Measurements from ENCODE around the gene CHST8.
"Not testable (repeated sequence)": the region's sequence is repeated elsewhere in the genome, so short reads cannot be mapped to it uniquely, and the experiment has no call there.

Gene CHST8, protein sequence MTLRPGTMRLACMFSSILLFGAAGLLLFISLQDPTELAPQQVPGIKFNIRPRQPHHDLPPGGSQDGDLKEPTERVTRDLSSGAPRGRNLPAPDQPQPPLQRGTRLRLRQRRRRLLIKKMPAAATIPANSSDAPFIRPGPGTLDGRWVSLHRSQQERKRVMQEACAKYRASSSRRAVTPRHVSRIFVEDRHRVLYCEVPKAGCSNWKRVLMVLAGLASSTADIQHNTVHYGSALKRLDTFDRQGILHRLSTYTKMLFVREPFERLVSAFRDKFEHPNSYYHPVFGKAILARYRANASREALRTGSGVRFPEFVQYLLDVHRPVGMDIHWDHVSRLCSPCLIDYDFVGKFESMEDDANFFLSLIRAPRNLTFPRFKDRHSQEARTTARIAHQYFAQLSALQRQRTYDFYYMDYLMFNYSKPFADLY

DNA sequence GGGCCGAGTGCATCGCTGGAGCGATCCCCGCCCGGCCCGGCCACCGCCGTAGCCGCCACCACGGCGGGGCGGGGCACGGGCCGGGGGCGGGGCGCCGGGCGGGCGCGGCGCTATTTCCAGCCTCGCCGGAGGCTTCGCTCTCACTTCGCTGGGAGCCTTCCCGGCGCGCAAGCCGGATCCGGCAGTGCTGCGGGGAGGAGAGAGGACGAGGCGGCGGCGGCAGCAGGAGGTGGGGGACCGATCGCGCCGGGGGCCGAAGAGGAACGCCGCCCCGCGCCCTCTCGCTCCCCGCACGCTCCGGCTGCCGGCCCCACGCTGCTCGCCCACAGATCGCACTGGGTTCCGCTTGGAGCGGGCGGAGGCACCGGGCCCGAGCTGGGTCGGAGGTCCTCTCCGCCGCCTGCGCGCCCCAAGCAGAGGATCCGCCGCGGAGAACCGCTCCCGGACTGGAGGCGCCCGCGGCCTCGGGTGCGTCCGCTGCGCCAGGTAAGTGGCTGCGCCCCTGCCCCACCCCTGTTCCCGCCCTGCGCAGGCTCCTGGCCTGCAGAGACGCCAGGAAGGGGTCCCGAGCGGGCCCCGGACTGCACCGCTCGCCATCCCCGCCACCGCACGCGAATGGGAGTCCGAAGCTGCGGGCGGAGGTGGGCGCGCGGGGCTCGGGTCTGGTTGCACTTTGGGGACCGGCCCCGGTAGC lies at the start of gene CHST8:
Gene CHST8, plus strand, starts transcription at position 143 of the 694 bp plus-strand sequence. CDS start 67,309 bp downstream, outside the sequence.
- no peak for DNase-seq (ENCODE audit: low read depth in 2 of 2)

DNA sequence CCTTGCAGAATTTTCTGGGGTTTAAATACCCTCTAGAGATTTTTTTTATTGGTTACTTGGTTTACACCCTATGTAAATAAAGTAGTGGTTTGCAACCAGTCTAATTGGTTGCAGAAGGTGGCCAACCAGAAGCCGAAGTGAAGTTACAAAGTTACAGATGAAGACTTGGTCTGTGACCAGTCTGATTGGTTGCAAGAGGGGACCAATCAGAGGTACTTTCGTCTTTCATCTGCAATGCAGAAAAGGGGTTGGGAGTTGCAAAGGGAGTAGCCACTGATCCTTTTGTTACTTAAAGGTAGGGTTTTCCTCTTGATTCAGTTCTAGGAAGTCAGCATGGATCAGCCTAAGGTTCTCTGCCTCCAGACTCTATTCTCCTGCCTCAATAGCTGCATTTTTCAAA lies 48.8 kb upstream of the CHST8 start:
- no peak for DNase-seq (ENCODE audit: low read depth in 2 of 2)

DNA sequence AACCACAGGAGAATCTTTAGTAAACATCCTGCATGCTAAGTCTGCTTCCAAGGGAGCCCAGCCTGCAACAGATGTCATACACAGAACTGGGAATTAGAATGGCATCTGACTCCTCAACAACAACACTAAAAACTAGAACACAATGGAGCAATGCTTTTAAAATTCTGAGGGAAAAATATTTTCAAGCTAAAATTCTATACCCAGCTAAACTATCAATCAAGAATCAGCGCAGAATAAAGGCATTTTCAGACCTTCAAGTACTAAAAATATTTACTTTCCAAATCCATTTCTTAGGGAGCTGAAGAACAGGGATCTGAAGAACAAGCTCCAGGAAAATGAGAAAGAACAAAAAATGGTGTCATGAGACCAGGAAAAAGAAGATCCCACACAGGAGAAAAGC lies 46.9 kb upstream of the CHST8 start:
- DNase-seq (ENCODE audit: low read depth in 2 of 2) = no peak

DNA sequence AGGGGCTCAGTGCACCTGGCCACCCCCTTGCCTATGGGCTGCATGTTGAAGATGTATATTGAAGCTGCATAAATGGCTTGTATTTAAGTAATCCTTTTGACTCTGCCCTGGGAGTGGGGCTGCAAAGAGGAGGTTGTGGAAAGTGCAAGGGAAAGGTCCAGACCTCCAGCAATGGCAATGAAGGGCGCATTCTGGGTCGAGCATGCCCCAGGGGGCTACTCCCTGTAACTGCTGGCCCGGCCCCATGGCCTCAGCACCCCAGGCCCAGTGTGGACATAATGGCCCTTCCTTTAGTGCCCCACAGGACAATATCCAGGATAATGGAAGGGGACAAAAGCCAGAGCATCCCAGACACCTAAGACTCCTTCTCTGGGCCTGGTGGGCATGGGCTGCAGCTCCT lies 43.1 kb upstream of the CHST8 start:
- DNase-seq (ENCODE audit: low read depth in 2 of 2) = no peak

DNA sequence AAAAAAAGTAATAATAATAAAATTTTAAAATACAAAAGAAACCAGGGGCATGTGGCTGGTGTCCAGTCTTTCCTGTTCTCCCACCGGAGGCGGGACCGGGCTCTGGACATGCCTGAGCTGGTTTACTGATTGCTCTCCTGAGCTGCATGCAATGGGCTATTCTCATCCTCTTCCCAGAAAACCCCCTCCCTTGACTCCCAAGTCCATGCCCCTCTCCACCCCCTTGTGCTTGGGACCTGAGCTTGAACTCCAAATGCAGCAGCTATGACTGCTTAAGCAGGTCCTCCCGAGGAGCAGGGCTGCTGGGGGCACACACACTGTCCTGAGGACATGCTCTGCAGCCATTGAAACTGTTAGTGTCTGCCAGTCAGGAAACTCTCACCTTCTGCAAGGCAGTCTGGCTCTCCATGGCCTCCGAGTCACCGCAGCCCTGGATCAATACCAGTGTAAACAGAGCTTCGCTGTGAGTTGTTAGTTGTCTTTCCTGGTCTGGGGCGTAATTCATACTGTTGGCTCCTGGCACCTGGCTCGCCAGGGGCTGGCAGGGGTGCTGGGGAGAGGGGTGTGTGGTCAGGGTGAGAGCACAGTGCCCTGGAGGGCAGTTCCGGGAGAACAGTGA lies 41.6 kb upstream of the CHST8 start:
- no peak for DNase-seq (ENCODE audit: low read depth in 2 of 2)

DNA sequence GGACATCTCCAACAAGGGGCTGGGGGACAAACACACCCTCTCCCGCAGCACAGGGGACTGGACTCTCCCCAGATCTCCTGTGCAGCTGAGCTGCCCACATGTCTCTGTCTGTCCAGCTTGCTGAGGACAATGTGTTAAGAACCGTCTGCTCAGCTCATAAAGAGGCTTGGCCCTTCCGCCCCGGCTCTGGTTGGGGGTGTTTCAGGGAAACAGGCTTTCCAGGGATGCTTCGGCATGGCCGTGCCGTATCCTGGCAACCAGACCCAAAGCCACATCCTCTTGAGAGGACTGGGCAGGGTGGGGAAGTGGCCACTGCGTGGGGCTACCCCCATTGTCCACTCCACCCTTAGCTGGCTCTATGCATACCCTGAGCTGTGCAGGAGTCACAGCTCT lies 41.1 kb upstream of the CHST8 start:
- DNase-seq (ENCODE audit: low read depth in 2 of 2) = no peak

DNA sequence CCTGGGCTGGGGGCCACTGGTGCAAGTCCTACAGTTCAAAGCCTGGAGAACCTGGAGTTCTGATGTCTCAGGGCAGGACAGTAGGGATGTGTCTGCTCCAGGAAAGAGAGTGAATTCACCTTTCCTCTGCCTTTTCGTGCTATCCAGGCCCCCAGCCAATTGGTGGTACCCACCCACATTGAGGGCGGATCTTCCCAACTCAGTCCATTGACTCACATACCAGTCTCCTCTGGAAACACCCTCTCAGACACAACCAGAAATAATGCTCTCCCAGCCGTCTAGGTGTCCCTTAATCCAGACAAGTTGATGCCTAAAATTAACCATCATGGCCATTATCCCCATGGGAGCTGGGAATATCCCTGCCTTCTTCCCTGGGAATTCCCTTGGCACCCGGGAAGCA lies 38.8 kb upstream of the CHST8 start:
- DNase-seq (ENCODE audit: low read depth in 2 of 2) = no peak

DNA sequence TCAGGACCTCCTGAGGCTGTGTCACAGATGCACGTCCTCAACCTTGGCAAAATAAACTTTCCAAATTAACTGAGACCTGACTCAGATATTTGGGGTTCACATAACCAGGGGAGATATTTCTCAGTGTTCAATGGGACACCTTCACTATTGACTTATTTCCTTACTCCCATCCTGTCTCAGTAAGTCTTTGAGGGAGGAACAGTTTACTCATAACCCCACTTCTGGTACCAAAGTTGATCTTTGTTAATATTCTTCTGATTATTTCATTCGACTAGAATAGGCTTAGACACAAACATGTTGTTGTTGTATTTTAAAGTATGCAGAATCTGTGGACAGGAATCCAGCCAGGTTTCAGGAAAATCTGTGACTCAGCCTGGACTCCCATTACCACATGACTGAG lies 34.6 kb upstream of the CHST8 start:
- no peak for DNase-seq (ENCODE audit: low read depth in 2 of 2)

DNA sequence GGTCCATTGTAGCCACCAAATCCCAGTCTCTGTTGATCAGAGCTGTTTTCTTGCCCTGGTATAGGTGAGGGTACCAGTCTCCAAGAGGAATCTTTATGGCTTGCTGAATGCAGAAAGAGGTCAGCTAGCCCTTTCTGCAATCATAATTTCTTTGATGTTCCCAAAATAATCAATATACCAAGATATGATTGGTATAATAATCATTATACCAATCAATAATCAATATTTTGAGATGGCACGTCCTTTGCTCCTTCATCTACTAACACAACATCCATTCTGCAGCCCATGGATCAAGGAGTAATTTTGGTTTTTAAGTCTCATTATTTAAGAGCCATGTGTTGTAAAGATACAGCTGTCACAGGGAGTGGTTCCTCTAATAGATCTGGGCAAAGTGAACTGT lies 31.5 kb upstream of the CHST8 start:
- DNase-seq (ENCODE audit: low read depth in 2 of 2) = no peak

DNA sequence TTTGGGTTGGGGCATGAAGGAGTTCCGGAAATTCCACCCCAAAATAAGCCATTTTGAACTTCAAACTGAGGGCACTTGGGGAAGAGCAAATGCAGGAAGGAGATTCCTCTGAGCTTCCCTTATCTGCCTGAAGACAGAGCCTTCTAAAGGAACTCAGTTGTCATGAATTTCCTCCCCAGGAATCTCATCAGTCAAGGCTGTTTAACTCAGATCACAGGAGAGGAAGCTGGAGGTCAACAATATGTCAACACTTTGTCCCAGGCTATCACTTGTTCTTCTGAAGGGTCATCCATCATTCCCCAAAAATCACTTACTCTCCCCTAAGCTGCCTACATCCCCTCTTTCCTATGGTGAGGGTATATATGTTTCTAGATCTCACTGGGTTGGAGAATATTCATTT lies 26.0 kb upstream of the CHST8 start:
- no peak for DNase-seq (ENCODE audit: low read depth in 2 of 2)

DNA sequence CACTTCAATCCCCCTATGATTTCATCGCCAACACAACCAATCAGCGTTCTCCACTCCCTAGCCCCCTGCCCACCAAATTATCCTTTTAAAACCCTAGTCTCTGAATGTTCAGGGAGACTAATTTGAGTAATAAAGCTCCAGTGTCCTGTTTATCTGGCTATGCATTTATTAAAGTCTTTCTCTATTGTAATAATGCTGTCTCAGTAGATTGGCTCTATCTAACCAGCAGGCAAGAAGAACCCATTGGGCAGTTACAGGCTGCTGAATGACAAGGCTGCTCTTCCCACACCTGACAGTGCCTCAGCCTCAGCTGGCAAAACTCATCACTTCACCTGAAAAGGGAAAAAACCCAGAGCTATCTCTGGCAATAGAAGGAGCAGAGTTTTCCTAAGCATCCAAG lies 20.2 kb upstream of the CHST8 start:
- DNase-seq (ENCODE audit: low read depth in 2 of 2) = no peak

DNA sequence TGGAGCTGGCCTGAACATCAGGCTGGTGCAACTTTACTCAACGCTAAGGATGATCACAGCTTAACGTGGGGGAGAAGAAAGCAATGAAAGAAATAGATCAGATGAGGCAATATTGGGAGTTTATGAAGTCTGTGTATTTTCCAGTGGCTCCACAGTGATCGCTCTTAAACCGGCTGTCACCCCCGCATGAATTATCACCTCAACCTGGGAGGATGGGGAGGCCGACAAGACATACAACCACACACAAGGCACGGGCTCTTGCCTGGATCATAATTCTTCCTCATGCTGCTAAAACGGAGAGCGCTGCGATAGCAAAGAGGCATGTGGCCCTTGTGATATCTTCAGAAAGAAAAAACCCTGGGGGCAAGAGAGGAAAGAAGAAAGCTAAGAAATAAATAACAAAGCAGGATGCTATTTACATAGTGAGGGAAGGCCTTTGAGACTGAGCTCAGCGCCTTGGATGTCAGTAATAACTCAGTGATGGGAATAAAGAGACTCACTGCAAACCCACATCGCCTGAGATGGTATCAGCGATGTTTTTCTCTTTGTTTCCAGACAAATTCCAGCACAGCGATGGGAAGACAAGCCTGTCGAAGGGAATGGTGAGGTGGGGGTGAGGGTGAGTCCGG lies 19.1 kb upstream of the CHST8 start:
- no peak for DNase-seq (ENCODE audit: low read depth in 2 of 2)

DNA sequence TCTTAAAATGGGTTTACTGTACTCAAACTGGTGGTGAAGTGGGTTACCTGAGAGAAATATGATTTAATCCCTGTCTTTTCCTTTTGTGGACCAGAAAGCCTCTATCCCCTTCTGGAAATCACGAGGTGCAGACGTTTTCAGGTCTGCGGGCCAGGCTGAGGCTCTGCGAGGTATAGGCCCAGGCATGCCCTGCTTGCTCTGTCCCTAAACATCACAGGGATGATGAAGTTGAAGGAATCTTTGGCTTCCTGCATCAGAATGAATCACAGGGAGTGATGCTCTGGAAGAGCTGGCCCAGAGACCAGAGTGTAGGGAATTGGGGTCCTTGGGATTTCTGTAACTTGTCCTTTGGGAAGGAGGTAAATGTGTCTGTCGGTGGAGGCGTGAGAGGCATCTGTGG lies 18.4 kb upstream of the CHST8 start:
- no peak for DNase-seq (ENCODE audit: low read depth in 2 of 2)

DNA sequence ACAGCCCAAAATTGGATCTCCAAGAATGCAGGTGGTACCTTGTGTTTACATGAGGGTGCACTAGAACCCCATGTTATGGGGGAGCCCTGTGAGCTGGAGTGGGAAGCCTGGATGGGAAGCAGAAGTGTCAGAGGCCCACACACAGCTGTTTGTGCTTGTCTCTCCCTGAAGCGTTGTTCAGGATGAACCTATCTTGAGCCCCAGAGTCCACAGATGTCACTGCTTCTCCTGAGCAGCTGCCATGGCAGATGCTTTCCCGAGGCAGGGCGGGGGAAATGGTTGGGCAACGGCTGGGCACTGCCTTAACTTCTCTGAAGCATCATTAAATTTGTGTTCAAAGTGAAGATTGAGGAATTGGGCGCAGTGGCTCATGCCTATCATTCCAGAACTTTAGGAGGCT lies 17.1 kb upstream of the CHST8 start:
- no peak for DNase-seq (ENCODE audit: low read depth in 2 of 2)

DNA sequence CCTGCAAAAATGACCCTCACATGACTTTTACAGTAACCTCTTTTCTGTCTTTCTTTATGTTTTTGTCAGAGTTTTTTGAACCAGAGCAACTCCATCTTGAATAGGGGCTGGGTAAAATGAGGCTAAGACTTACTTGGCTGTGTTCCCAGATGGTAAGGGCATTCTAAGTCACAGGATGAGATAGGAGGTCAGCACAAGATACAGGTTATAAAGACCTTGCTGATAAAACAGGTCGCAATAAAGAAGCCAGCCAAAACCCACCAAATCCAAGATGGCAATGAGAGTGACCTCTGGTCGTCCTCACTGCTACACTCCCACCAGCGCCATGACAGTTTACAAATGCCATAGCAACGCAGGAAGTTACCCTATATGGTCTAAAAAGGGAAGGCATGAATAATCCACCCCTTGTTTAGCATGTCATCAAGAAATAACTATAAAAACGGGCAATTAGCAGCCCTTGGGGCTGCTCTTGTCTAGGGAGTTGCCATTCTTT lies 15.9 kb upstream of the CHST8 start:
- DNase-seq (ENCODE audit: low read depth in 2 of 2) = not testable (repeated sequence)

DNA sequence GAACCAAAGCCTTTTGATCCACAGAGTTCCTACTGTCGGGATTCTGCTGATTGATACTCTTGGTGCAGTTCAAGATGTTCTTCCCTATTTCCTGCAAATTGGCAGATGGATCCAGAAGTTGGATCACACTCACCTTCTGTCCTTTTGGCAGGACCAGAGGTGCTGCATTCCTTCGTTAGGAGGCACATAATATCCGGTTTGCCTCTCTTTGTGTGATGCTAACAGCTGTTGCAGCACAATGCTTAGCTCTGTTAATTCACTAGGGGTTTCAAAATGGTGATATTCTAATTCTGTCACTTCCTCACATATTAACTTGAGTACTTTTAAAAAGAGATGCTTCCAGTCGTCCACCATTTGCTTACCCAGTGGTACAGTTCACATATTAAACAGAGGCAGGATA lies 15.2 kb upstream of the CHST8 start:
- DNase-seq (ENCODE audit: low read depth in 2 of 2) = no peak

DNA sequence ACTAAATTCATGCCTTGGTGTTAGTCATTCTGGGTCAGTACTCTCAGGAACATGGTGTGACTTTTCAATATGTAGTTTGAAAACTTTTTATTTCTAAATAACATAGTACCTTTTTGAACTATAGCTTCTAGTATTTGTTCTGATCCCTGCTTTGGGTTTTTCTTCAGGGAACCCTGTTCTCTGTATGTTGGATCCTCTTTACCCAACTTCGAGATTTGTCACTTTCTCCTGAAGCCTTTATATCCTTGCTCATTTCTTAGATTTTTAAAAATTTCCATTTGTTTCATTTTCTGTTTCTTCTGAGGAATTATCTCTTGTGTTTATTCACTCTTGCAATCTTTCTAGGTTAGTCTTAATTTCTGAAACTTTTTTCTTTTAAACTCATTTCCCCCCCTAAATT lies 12.4 kb upstream of the CHST8 start:
- no peak for DNase-seq (ENCODE audit: low read depth in 2 of 2)

DNA sequence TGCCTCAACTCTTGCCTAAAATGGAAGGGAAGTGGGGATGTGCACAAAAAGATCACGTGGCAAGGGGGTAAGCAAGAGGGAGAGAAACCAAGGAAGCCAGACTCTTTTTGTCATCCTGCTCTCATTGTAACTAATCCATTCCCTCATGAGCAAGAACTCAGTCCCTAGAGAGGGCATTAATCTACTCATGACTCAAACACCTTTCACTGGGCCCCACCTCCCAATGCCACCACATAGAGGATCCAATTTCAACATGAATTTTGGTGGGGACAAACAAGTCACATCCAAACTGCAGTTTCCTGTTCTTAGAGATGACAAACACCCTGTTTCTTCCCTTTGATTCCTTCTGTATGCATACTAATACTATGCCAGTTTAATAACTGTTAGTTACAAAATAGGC lies 11.2 kb upstream of the CHST8 start:
- DNase-seq (ENCODE audit: low read depth in 2 of 2) = no peak

DNA sequence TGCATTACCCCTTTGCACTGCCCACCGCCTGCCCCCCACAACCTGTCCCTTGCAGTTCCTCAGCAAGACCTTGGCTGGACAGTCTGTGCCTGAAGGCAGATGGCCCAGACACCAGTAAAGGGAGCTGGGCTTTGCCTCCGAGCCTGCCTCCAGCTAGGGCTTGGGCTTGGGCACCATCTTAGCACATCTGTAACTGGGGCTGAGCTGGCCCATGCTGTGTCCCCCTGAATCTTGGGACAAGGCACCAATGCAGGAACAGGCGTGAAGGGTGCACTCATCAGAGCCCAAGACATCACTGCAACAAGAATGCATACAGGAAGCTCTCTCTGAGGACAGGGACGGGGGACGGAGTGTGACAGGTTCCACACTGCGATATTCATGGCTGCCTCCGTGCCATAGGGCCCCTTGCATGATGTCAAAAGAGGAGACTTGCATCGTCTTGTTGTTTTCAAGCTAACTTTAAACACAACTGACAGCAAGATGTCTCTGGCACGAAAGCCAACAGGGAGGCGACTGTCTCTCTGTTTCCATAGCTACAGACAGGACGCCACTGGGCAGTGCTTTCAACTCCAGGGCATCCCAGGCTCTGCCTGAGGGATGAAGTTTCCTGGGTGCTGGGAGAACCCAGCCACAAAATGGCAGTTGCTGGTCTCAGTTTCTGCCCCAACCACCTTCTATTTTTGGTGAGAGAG lies 8.7 kb upstream of the CHST8 start:
- no peak for DNase-seq (ENCODE audit: low read depth in 2 of 2)

DNA sequence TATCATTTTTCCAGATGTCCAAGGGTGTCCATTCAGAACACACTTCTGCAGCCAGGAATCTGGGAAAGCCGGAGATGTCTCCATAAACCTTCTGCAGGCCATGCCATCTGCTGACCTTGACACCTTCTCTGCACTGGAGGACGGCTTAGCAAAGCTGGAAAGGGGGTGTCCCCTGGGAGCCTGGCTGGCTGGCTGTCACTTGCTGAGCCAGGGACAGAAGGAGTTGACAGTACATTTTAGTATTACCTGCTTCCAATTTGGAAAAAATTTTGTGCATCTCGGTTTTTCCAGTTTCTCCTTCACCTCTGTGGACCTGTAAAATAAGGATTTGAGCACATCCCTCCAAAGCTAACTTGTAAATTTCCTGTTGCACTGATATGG lies 8.1 kb upstream of the CHST8 start:
- no peak for DNase-seq (ENCODE audit: low read depth in 2 of 2)

DNA sequence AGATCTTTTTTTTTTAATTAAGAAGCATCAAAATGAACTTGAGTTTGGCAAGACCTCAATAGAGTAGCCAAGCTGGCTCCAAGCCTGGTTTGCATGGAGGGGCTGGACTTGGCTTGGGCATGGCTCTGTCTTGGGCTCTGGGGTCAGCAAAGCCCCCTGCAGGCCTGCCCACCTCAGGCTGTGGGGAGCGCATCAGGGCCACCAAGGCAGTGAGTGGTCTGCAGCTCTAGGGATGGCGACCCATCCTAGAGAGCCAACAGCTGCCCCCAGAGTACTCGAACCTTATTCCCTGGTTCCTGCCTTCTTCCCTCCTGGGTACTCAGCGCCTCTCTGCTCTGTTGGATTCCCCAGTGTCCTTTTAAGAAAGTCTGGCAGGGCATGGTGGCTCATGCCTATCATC lies 5.4 kb upstream of the CHST8 start:
- DNase-seq (ENCODE audit: low read depth in 2 of 2) = no peak

DNA sequence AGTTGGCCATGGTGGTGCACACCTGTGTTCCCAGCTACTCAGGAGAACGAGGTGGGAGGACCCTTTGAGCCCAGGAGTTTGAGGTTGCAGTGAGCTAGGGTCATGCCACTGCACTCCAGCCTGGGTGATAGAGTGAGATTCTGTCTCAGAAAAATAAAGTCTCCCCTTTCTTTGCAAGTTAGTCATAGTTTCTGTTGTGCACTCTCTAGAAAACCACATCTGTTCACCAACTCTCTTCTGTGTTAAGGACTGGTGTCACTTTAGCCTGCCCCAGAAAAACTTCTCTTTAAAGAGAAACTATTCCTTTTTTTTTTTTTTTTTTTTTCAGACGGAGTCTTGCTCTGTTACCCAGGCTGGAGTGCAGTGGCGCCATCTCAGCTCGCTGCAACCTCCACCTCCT lies 4.9 kb upstream of the CHST8 start:
- no peak for DNase-seq (ENCODE audit: low read depth in 2 of 2)
